ENCODE measurements around the gene ANKRD66. TPM values are rescaled to one million over a fixed set of nuclear protein-coding genes. Genes with fewer than 3 reads are reported as not detected.

The ANKRD66 gene
- total RNA-seq, 1 donor from 2014 or later = not detected

- Mint-ChIP-seq H3K4me3 (ENCODE audit: unreplicated experiment) (no peak overlapping the region), H3K36me3 (ENCODE audit: unreplicated experiment) (no peaks in the 10 kb centered on the region), H3K27me3 (ENCODE audit: unreplicated experiment) (peaks cover 3% of the 10 kb centered on the region), H3K9me3 (ENCODE audit: unreplicated experiment) (no peaks in the 10 kb centered on the region), H3K27ac (ENCODE audit: unreplicated experiment) (no peak overlapping the region), H3K4me1 (ENCODE audit: unreplicated experiment) (no peaks in the 10 kb centered on the region)
- TF ChIP-seq CTCF (IDR thresholded peaks at IDR 0.05) = no peak
- DNase-seq (ENCODE audit: extremely low spot score, unreplicated experiment) = no peak
Measured at GRCh38 chr6:46788791-46789190, 42.1 kb downstream of the ANKRD66 start.

DNA sequence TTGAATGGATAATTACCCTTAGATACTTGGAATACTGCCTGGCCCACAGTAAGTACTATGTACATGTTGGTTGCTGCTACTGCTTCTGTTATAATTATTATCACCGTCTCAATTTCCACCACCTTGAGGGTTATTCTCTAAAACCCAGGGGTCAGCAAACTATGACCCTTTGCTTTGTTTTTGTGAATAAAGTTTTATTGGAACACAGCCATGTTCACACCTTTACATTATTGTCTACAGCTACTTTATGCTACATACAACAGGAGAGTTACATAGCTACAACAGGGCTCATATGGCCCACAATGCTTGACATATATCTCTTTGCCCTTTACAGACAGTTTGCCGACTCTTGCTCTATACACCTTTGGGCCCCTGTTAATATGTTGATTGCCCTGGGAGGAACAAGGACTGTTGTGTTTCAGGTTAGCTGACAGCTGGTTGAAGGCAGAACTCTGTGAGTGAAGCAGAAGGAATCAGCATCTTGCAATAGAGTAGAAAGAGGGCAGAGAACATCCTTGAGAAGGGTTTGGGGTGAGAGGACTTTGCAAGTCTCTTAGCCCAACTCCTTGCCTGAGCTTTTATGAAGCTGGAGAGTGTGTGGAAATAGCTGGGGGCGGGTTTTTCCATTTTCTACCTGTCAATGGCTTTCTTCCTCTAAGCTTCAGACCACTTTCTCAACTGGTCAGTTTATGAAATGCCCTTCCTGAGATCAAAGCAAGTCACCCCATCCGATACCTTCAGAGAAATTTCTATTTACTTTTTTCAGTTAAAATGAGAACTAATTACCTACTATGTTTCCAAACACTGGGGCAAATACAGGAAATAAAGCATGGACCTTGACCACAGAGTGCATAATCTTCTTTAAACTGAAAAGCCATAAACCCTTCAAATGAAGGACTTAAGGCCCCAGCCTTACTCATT lies 43.0 kb downstream of the ANKRD66 start:
- Mint-ChIP-seq H3K27me3 (ENCODE audit: unreplicated experiment) (peaks cover 3% of the 10 kb centered on the region), H3K36me3 (ENCODE audit: unreplicated experiment) (no peaks in the 10 kb centered on the region), H3K9me3 (ENCODE audit: unreplicated experiment) (no peaks in the 10 kb centered on the region), H3K4me3 (ENCODE audit: unreplicated experiment) (no peak overlapping the region), H3K27ac (ENCODE audit: unreplicated experiment) (no peak overlapping the region), H3K4me1 (ENCODE audit: unreplicated experiment) (no peaks in the 10 kb centered on the region)
- no peak for TF ChIP-seq CTCF (IDR thresholded peaks at IDR 0.05)
- no peak for DNase-seq (ENCODE audit: extremely low spot score, unreplicated experiment)

GRCh38 chr6:46790355-46790874 lies 43.7 kb downstream of the ANKRD66 start:
- peaks cover 3% of the 10 kb centered on the region for H3K27me3 Mint-ChIP-seq (ENCODE audit: unreplicated experiment)
- no peak overlapping the region for H3K4me3 Mint-ChIP-seq (ENCODE audit: unreplicated experiment)
- H3K4me1 Mint-ChIP-seq (ENCODE audit: unreplicated experiment) = no peaks in the 10 kb centered on the region
- TF ChIP-seq CTCF (IDR thresholded peaks at IDR 0.05) = no peak
- H3K36me3 Mint-ChIP-seq (ENCODE audit: unreplicated experiment) = no peaks in the 10 kb centered on the region
- no peaks in the 10 kb centered on the region for H3K9me3 Mint-ChIP-seq (ENCODE audit: unreplicated experiment)
- DNase-seq (ENCODE audit: extremely low spot score, unreplicated experiment) = no peak
- no peak overlapping the region for H3K27ac Mint-ChIP-seq (ENCODE audit: unreplicated experiment)

DNA sequence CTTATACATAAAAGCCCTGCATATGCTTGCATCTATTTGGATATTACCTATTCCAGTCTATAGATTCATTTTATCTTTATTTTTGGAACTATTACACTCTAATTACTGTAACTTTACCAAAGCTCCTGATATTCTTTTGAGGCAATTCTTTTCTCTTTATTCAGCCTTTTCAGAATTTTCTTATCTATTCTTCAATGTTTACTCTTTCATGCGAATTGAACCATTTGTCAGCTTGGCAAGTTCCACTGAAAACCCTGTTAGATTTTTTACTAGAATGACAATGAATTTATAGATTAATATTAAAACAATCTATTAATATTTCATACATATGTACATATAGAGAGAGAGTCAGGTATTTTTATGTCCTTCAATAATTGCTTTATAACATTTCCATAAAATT lies 45.9 kb downstream of the ANKRD66 start:
- H3K27me3 Mint-ChIP-seq (ENCODE audit: unreplicated experiment) = peaks cover 3% of the 10 kb centered on the region
- no peaks in the 10 kb centered on the region for H3K4me1 Mint-ChIP-seq (ENCODE audit: unreplicated experiment)
- H3K36me3 Mint-ChIP-seq (ENCODE audit: unreplicated experiment) = no peaks in the 10 kb centered on the region
- no peak overlapping the region for H3K27ac Mint-ChIP-seq (ENCODE audit: unreplicated experiment)
- no peak overlapping the region for H3K4me3 Mint-ChIP-seq (ENCODE audit: unreplicated experiment)
- no peaks in the 10 kb centered on the region for H3K9me3 Mint-ChIP-seq (ENCODE audit: unreplicated experiment)
- DNase-seq (ENCODE audit: extremely low spot score, unreplicated experiment) = no peak
- TF ChIP-seq CTCF (IDR thresholded peaks at IDR 0.05) = no peak

DNA sequence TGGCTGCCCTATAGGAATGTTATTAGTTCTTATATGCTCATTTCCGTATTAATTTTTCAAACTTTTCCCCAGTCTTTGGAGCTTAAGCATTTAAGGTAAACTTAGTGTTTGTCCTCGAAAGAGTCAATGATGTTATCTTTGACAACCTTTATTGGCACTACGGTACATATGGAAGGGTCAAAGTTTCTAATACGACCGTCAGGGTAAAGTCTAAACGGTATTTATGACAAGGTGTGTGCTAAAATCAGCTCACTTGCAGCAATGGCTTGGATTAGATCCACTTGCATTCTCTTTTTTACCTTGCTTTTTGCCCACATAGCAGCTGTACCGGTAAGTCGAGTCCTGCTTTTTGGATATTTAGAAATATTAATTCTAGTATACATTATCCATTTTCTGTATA lies 46.4 kb downstream of the ANKRD66 start, which contains the start of gene MEP1A:
Gene MEP1A (plus strand): TSS at position 252 of the 400 bp plus-strand sequence. CDS start 10 bp downstream, at position 262.
- no peak within 1 kb of the TSS for H3K4me3 Mint-ChIP-seq (ENCODE audit: unreplicated experiment)
- no peak for DNase-seq (ENCODE audit: extremely low spot score, unreplicated experiment)
- peaks cover 3% of the 10 kb centered on the region for H3K27me3 Mint-ChIP-seq (ENCODE audit: unreplicated experiment)
- H3K9me3 Mint-ChIP-seq (ENCODE audit: unreplicated experiment) = no peaks in the 10 kb centered on the region
- no peak within 1 kb of the TSS for H3K27ac Mint-ChIP-seq (ENCODE audit: unreplicated experiment)
- no peaks in the 10 kb centered on the region for H3K4me1 Mint-ChIP-seq (ENCODE audit: unreplicated experiment)
- H3K36me3 Mint-ChIP-seq (ENCODE audit: unreplicated experiment) = no peaks in the 10 kb centered on the region
- TF ChIP-seq CTCF (IDR thresholded peaks at IDR 0.05) = no peak
